HepG2 (cell line): ENCODE data around the gene GPR137. TPM values are rescaled to one million over a fixed set of nuclear protein-coding genes. Genes with fewer than 3 reads are reported as not detected.

Source experiments
- ATAC-seq: fragments of 200-7000 bp; cut with Tn5 transposase; 3 replicates; pipeline ENCODE4 v1.9.1; 2020; ENCODE audit warnings: mild to moderate bottlenecking, moderate library complexity
- BruUV-seq: library from RNA; stranded (reverse); fragments of 400-500 nt; replicated peaks from 2 replicates; lab custom pipeline; 2021; lab: Mats Ljungman, UMichigan
- CTCF ChIA-PET: fragments of 300-600 bp; formaldehyde crosslinking; extraction: SDS; loops from one replicate; lab custom pipeline; 2021; ENCODE audit warnings: low total read pairs, inconsistent platforms, low intra/inter-chr PET ratio; lab: Yijun Ruan, JAX
- POLR2A ChIA-PET: fragments of 350-600 bp; sonication (Branson Sonifier 250); formaldehyde crosslinking; loops from one replicate; lab custom pipeline; 2020; ENCODE audit warnings: antibody characterized with exemption, inconsistent platforms; lab: Yijun Ruan, JAX
- DNase-seq: peaks from one replicate; pipeline ENCODE4 v3.0.0-alpha.2; 2015; ENCODE audit warnings: low spot score
- FAIRE-seq: peaks from 3 replicates; lab custom pipeline; 2011; peaks lifted over from hg19 to GRCh38; lab: Jason Lieb, UNC
- H2AFZ ChIP-seq: one replicate; pipeline ENCODE4 v1.6.1; 2011; ENCODE audit warnings: low read length, inconsistent platforms
- H3K27ac ChIP-seq: fragments of 300-600 bp; 3 replicates; pipeline ENCODE4 v1.8.0; 2011; ENCODE audit warnings: mixed run types, mild to moderate bottlenecking, mixed read lengths, low read length, inconsistent platforms; ENCODE audit not compliant: insufficient read depth; ENCODE audit errors: extremely low read length
- H3K27me3 ChIP-seq, 2 experiments: fragments of 200-600 bp in 1 of 2; 2 replicates in 1 of 2; 3 replicates in 1 of 2; pipeline versions ENCODE4 v1.6.0 to v1.8.0; 2011; ENCODE audit warnings: low read length in 2 of 2, mild to moderate bottlenecking in 2 of 2, moderate library complexity in 2 of 2, inconsistent platforms in 1 of 2; ENCODE audit not compliant: insufficient read depth in 2 of 2, control insufficient read depth in 1 of 2
- H3K36me3 ChIP-seq, 2 experiments: fragments of 200-600 bp in 1 of 2; replicated peaks in 1 of 2; 2 replicates in 1 of 2; 3 replicates in 1 of 2; pipeline versions ENCODE4 v1.5.1 to v1.8.0; 2011; ENCODE audit warnings: low read length in 2 of 2, inconsistent platforms in 1 of 2; ENCODE audit not compliant: insufficient read depth in 2 of 2, control insufficient read depth in 1 of 2
- H3K4me1 ChIP-seq: 2 replicates; pipeline ENCODE4 v1.5.1; 2012; ENCODE audit warnings: low read length, inconsistent platforms; ENCODE audit not compliant: insufficient read depth
- H3K4me2 ChIP-seq: 2 replicates; pipeline ENCODE4 v1.6.0; 2011; ENCODE audit warnings: low read depth, low read length, inconsistent platforms
- H3K4me3 ChIP-seq, 3 experiments: fragments of 200-600 bp in 1 of 3; sonication (generic), shearing (Covaris generic) in 1 of 3; replicated peaks in 1 of 3; 2 replicates each; pipeline ENCODE4 v1.5.1; 2011 to 2016; ENCODE audit warnings: low read length in 3 of 3, inconsistent platforms in 2 of 3, low read depth in 2 of 3, mild to moderate bottlenecking in 2 of 3, control low read depth in 1 of 3, mixed read lengths in 1 of 3; ENCODE audit not compliant: insufficient read depth in 1 of 3
- H3K79me2 ChIP-seq: one replicate; pipeline ENCODE4 v1.6.1; 2011; ENCODE audit warnings: low read length, inconsistent platforms; ENCODE audit not compliant: insufficient read depth
- H3K9ac ChIP-seq: 2 replicates; pipeline ENCODE4 v1.6.0; 2011; ENCODE audit warnings: mild to moderate bottlenecking, low read depth, low read length, inconsistent platforms; ENCODE audit not compliant: insufficient read depth
- H3K9me3 ChIP-seq: 2 replicates; pipeline ENCODE4 v1.5.1; 2012; ENCODE audit warnings: mild to moderate bottlenecking, low read length
- H4K20me1 ChIP-seq: 2 replicates; pipeline ENCODE4 v1.6.0; 2011; ENCODE audit warnings: inconsistent platforms, mild to moderate bottlenecking, low read length, moderate library complexity; ENCODE audit not compliant: insufficient read depth
- CC2D1A ChIP-seq: sonication (generic); formaldehyde crosslinking; IDR thresholded peaks from 2 replicates; pipeline ENCODE4 v1.8.1; 2023; ENCODE audit warnings: mild to moderate bottlenecking, missing genetic modification reagents
- GABPB1 ChIP-seq: IDR thresholded peaks from 2 replicates; pipeline ENCODE4 v1.6.1; 2016; ENCODE audit warnings: mild to moderate bottlenecking, missing genetic modification reagents, moderate library complexity, missing compliant biosample characterization
- JARID2 ChIP-seq: sonication (generic); formaldehyde crosslinking; IDR thresholded peaks from 2 replicates; pipeline ENCODE4 v1.8.1; 2023; ENCODE audit warnings: missing genetic modification reagents, inconsistent platforms; ENCODE audit not compliant: insufficient replicate concordance
- TBL1XR1 ChIP-seq: fragments of 150-350 bp; IDR thresholded peaks from 2 replicates; pipeline ENCODE4 v1.6.1; 2014; ENCODE audit warnings: borderline replicate concordance, low read length; ENCODE audit not compliant: partially characterized antibody
- ZBTB42 ChIP-seq: sonication (generic); formaldehyde crosslinking; IDR thresholded peaks from 2 replicates; pipeline ENCODE4 v1.5.0; 2020; ENCODE audit warnings: mild to moderate bottlenecking, missing genetic modification reagents
- ZEB1 ChIP-seq: IDR thresholded peaks from 2 replicates; pipeline ENCODE4 v1.6.1; 2012; ENCODE audit warnings: mild to moderate bottlenecking, low read depth, inconsistent platforms; ENCODE audit not compliant: insufficient replicate concordance
- ZNF282 ChIP-seq: fragments of 450-650 bp; IDR thresholded peaks from 2 replicates; pipeline ENCODE4 v1.6.1; 2018; ENCODE audit not compliant: partially characterized antibody
- ZNF790 ChIP-seq: sonication (generic); formaldehyde crosslinking; IDR thresholded peaks from 2 replicates; pipeline ENCODE4 v1.8.0; 2022; ENCODE audit warnings: missing genetic modification reagents, mild to moderate bottlenecking, borderline replicate concordance
- ZSCAN30 ChIP-seq: sonication (generic); formaldehyde crosslinking; IDR thresholded peaks from 2 replicates; pipeline ENCODE4 v1.5.0; 2020; ENCODE audit warnings: mild to moderate bottlenecking, missing genetic modification reagents
- WGBS: methylation state at CpG from one replicate; pipeline ENCODE4 v1.1.6; 2017; ENCODE audit warnings: low lambda C conversion rate; 5-methylcytosine and 5-hydroxymethylcytosine counted together
- in situ Hi-C: cut with HindIII; loops from 2 replicates; pipeline ENCODE4 v1.10.0; 2017; ENCODE audit warnings: low pct_unique_long_range_greater_than_20kb; ENCODE audit not compliant: extremely low pct_ligation_motif_present
- intact Hi-C: fragments of 100-400 bp; cut with micrococcal nuclease; formaldehyde crosslinking; loops from one replicate; pipeline ENCODE4 v1.10.0; 2022; ENCODE audit not compliant: unreplicated experiment
- polyA plus RNA-seq, 8 experiments: library from polyadenylated mRNA; depleted of rRNA in 3 of 8; stranded (reverse) in 7 of 8; unstranded in 1 of 8; fragments of >200 nt; fragmentation: Illumina TruSeq in 4 of 8; extraction: Trizol in 4 of 8; gene quantifications; 2 replicates each; pipeline versions ENCODE4 v1.2.1 to v1.2.3, GENCODE V29; 2011 to 2016; ENCODE audit warnings: low read depth in 4 of 8, missing spikeins in 1 of 8, mixed read lengths in 1 of 8; ENCODE audit not compliant: insufficient read depth in 1 of 8
- total RNA-seq, 5 experiments: library from RNA; depleted of rRNA; stranded (reverse); fragments of >200 nt; fragmentation: Illumina TruSeq; extraction: Trizol; gene quantifications; 2 replicates each; pipeline ENCODE4 v1.2.3, GENCODE V29; 2016; ENCODE audit warnings: low read depth in 1 of 5
- TF ChIP-seq, protein P1 (sequence below): sonication (generic); formaldehyde crosslinking; IDR thresholded peaks from 2 replicates; pipeline ENCODE4 v1.5.1; 2020; ENCODE audit warnings: missing genetic modification reagents, mild to moderate bottlenecking, borderline replicate concordance
- TF ChIP-seq, protein P2 (sequence below): sonication (generic); formaldehyde crosslinking; IDR thresholded peaks from 2 replicates; pipeline ENCODE4 v1.5.0; 2020; ENCODE audit warnings: mild to moderate bottlenecking, missing genetic modification reagents
- TF ChIP-seq, protein P3 (sequence below): sonication (generic); formaldehyde crosslinking; IDR thresholded peaks from 2 replicates; pipeline ENCODE4 v1.4.0; 2020; ENCODE audit warnings: mild to moderate bottlenecking, missing genetic modification reagents, borderline replicate concordance

The GPR137 gene
- total and polyA plus RNA-seq, 2 of the 13 experiments (the other 11 are each of a cell fraction or from before 2014, with no cell fraction given) = 8.5 to 13.2 TPM

DNA sequence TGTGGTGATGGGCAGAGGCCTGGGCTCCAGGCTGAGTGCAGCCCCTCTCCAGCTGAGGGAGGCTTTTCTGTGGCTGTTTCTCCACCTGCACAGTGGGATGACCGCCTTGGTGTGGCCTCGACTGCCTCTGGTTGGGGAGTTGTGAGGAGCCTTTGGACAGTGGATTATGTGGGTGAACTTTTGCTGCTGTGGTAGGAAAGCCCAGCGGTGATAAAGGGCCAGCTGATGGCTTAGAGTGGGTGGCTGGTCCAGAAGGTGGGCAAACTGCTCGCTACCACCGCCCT is 18.3 kb downstream of the GPR137 start:
- no peak overlapping the region for H2AFZ ChIP-seq
- TF ChIP-seq TBL1XR1 (no peak), ZNF790 (CRISPR knock-in tag) (no peak), CC2D1A (no peak), ZNF282 (no peak), JARID2 (CRISPR knock-in tag) (no peak), ZEB1 (peak; percentile 13), ZSCAN30 (CRISPR knock-in tag) (no peak), GABPB1 (no peak), ZBTB42 (CRISPR knock-in tag) (0 out of 2 replicates have a peak, but pooled peaks have one; percentile 1)
- TF ChIP-seq, protein P1, sequence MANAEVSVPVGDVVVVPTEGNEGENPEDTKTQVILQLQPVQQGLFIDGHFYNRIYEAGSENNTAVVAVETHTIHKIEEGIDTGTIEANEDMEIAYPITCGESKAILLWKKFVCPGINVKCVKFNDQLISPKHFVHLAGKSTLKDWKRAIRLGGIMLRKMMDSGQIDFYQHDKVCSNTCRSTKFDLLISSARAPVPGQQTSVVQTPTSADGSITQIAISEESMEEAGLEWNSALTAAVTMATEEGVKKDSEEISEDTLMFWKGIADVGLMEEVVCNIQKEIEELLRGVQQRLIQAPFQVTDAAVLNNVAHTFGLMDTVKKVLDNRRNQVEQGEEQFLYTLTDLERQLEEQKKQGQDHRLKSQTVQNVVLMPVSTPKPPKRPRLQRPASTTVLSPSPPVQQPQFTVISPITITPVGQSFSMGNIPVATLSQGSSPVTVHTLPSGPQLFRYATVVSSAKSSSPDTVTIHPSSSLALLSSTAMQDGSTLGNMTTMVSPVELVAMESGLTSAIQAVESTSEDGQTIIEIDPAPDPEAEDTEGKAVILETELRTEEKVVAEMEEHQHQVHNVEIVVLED (CRISPR knock-in tag) = no peak
- TF ChIP-seq, protein P2, sequence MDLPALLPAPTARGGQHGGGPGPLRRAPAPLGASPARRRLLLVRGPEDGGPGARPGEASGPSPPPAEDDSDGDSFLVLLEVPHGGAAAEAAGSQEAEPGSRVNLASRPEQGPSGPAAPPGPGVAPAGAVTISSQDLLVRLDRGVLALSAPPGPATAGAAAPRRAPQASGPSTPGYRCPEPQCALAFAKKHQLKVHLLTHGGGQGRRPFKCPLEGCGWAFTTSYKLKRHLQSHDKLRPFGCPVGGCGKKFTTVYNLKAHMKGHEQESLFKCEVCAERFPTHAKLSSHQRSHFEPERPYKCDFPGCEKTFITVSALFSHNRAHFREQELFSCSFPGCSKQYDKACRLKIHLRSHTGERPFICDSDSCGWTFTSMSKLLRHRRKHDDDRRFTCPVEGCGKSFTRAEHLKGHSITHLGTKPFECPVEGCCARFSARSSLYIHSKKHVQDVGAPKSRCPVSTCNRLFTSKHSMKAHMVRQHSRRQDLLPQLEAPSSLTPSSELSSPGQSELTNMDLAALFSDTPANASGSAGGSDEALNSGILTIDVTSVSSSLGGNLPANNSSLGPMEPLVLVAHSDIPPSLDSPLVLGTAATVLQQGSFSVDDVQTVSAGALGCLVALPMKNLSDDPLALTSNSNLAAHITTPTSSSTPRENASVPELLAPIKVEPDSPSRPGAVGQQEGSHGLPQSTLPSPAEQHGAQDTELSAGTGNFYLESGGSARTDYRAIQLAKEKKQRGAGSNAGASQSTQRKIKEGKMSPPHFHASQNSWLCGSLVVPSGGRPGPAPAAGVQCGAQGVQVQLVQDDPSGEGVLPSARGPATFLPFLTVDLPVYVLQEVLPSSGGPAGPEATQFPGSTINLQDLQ (CRISPR knock-in tag) = 0 out of 2 replicates have a peak, but pooled peaks have one; percentile 42
- TF ChIP-seq, protein P3, sequence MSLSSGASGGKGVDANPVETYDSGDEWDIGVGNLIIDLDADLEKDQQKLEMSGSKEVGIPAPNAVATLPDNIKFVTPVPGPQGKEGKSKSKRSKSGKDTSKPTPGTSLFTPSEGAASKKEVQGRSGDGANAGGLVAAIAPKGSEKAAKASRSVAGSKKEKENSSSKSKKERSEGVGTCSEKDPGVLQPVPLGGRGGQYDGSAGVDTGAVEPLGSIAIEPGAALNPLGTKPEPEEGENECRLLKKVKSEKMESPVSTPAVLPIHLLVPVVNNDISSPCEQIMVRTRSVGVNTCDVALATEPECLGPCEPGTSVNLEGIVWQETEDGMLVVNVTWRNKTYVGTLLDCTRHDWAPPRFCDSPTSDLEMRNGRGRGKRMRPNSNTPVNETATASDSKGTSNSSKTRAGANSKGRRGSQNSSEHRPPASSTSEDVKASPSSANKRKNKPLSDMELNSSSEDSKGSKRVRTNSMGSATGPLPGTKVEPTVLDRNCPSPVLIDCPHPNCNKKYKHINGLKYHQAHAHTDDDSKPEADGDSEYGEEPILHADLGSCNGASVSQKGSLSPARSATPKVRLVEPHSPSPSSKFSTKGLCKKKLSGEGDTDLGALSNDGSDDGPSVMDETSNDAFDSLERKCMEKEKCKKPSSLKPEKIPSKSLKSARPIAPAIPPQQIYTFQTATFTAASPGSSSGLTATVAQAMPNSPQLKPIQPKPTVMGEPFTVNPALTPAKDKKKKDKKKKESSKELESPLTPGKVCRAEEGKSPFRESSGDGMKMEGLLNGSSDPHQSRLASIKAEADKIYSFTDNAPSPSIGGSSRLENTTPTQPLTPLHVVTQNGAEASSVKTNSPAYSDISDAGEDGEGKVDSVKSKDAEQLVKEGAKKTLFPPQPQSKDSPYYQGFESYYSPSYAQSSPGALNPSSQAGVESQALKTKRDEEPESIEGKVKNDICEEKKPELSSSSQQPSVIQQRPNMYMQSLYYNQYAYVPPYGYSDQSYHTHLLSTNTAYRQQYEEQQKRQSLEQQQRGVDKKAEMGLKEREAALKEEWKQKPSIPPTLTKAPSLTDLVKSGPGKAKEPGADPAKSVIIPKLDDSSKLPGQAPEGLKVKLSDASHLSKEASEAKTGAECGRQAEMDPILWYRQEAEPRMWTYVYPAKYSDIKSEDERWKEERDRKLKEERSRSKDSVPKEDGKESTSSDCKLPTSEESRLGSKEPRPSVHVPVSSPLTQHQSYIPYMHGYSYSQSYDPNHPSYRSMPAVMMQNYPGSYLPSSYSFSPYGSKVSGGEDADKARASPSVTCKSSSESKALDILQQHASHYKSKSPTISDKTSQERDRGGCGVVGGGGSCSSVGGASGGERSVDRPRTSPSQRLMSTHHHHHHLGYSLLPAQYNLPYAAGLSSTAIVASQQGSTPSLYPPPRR (CRISPR knock-in tag) = no peak
- BruUV-seq = no TSS peak
- peak overlapping the region; percentile 88 for H3K9ac ChIP-seq
- H3K4me3 ChIP-seq = peak overlapping the region; percentile 51 to 79 (median 70); a peak in 5 of 6 replicates
- peaks cover 63% of the 10 kb centered on the region for H3K4me1 ChIP-seq
- intact Hi-C loops (loop anchor here (2.0 to 10.0 kb wide), 3 partner anchors 33 to 119 kb away; partner anchors contain the start of genes PPP1R14B and STIP1), in situ Hi-C loops (loop anchor here (5.0 kb wide), 1 partner anchor 62 kb away; the partner anchor contains the start of gene FKBP2)
- ChIA-PET CTCF (interaction anchor here (1.3 to 2.4 kb wide), 2 partner anchors 32 to 100 kb away, joined by 7 to 12 read pairs; no protein-coding TSS in a partner anchor), POLR2A (interaction anchor here (0.9 to 5.5 kb wide), 16 partner anchors 13 to 122 kb away, joined by 3 to 103 read pairs (median 5); partner anchors contain the start of genes BAD, FKBP2, GPR137 and KCNK4)
- WGBS = 18% methylated on average over 3 of the region's 5 CpGs
- peaks cover 4 to 19% of the 10 kb centered on the region in 2 experiments; a peak in 4 of 5 replicates for H3K27me3 ChIP-seq
- H4K20me1 ChIP-seq = no peaks in the 10 kb centered on the region
- ATAC-seq (no peak), DNase-seq (no peak), FAIRE-seq (no peak)
- peak overlapping the region; percentile 84 for H3K4me2 ChIP-seq
- peak overlapping the region; percentile 94 for H3K27ac ChIP-seq
- H3K36me3 ChIP-seq = no peaks in the 10 kb centered on the region
- H3K79me2 ChIP-seq = peaks cover 15% of the 10 kb centered on the region
- H3K9me3 ChIP-seq = no peaks in the 10 kb centered on the region
